GM21381 (cell line): ENCODE data around the gene PLEKHN1.
A peak's percentile ranks its signal among the peaks of the same experiment; 100 is the strongest.
"Not testable (repeated sequence)": the region's sequence is repeated elsewhere in the genome, so short reads cannot be mapped to it uniquely, and the experiment has no call there.

ENCODE experiments used
- ATAC-seq: cut with Tn5 transposase; IDR thresholded peaks from one replicate; pipeline ENCODE4 v1.9.1; 2021; ENCODE audit warnings: mild to moderate bottlenecking, moderate library complexity; ENCODE audit not compliant: unreplicated experiment

The PLEKHN1 gene

DNA sequence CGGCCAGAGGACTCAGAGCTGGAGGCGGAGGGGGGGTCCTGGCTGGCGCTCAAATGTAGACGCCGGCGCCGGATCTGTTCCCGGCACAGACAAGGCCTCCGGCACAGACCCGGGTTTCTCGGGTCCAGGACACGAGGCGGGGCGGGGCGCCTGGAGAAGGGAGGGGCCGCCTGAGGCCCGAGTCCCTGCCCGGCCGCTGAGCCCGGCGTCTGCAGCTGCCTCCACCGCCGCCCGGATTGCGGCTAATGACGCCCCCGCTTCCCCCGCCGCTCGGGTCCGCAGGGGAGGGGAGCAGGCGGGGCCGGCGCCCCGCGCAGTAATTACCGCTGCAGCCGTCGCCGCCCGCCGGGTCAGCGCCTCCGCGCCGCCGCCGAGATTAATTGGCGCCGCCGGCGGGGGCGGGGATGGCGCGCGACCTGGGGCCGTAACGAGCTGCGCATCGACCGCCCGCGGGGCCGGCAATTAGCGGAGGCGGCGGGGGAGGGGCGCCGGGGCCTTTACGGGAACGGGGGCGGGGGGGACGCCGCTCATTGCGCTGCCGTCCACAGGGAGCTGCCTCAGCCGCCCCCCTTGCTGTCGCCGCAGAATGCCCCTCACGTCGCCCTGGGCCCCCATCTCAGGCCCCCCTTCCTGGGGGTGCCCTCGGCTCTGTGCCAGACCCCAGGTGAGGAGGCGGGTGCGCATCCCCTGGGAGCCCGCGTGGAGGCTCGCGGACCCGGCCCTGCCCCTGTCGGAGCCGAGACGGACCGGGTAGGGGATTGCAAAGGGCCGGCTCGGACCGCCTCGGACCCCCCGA is 24.5 kb upstream of the PLEKHN1 start:
- ATAC-seq, result no peak

DNA sequence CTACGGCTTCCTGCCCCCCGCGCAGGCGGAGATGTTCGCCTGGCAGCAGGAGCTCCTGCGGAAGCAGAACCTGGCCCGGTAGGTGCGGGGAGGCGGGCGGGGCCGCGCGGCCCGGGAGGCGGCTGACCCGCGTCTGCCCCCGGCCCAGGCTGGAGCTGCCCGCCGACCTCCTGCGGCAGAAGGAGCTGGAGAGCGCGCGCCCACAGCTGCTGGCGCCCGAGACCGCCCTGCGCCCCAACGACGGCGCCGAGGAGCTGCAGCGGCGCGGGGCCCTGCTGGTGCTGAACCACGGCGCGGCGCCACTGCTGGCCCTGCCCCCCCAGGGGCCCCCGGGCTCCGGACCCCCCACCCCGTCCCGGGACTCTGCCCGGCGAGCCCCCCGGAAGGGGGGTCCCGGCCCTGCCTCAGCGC is 23.9 kb upstream of the PLEKHN1 start:
- no peak for ATAC-seq

DNA sequence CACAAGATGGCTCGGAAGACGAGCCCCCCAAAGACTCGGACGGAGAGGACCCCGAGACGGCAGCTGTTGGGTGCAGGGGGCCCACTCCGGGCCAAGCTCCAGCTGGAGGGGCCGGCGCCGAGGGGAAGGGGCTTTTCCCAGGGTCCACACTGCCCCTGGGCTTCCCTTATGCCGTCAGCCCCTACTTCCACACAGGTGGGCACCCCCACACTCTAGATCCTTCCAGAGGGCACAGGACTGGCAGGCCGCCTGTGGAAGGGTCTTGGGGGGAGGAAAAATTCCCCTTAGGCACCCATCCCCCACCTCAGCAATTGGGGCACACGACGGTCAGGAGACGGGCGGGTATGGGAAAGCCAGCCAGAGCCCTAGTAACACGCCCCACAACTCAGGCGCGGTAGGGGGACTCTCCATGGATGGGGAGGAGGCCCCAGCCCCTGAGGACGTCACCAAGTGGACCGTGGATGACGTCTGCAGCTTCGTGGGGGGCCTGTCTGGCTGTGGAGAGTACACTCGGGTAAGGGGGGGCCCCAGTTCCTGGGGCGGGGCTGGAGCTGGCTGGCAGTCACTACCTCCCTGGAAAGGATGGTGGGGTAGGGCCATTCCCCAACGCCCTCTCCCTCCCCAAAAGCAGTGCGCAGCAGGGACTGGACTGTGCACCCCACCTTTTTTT is 23.3 kb upstream of the PLEKHN1 start:
- no peak for ATAC-seq

DNA sequence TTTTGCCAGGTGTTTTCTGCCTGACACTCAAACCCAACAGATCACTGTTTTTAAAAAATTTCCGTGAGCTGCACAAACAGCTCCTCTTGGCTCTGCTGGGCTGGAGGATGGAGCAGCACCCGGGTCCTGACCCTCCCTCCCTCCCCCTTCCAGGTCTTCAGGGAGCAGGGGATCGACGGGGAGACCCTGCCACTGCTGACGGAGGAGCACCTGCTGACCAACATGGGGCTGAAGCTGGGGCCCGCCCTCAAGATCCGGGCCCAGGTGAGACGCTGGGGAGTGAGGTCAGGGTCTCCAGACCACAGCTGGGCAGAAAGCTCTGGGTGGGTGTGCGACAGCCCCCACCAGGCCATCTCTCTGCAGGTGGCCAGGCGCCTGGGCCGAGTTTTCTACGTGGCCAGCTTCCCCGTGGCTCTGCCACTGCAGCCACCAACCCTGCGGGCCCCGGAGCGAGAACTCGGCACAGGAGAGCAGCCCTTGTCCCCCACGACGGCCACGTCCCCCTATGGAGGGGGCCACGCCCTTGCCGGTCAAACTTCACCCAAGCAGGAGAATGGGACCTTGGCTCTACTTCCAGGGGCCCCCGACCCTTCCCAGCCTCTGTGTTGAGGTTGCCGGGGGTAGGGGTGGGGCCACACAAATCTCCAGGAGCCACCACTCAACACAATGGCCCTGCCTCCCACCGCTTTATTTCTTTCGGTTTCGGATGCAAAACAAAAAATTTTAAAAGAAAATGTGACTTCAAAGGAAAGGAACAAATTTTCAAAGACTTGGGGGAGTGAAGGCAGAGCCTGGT is 22.5 kb upstream of the PLEKHN1 start:
- ATAC-seq, result no peak

DNA sequence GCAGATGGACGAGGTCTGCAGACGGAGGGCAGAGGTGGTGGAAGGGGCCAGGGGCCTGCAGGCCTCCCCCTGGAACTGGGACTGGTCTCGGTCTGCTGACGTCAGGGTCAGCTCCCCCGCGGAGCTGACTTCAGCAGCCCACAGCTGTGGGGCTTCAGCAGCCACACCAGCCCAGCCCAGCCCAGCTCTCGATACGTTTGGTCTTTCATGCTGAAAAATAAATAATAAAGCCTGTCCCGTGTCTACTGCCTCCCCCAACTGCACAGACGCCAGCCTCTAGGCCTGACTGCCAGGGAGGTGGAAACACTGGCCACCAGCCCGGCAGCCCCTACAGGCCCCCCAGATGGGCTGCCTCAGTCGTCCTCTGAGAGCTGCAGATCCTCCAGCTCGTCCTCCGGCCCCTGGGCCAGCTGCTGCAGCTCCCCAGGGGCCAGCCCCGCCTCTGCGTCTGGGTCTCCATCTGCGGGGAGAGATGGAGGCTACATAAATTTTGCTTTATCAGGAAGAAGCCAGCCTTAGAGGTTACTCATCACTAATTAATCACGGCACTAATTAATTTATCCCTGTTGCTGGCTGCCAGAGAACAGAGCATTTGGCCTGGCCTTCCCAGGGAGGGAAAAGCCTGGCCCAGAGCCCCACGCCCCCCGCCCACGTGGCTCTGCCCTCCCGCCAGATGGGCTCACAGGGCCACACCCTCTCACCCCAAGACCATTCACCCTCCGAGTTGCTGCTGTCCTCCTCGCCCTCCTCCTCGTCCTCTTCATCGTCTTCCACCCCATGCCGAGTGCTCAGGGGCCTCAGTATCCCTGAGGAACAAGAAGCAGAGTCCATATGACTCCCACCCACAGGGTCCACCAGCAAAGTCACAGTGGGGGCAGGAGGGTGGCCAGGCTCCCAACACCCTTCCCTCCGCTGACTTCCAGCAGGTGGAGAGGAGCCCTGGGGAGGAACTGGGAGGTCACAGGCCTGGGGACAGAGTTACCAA is 21.6 kb upstream of the PLEKHN1 start:
- ATAC-seq, result no peak

DNA sequence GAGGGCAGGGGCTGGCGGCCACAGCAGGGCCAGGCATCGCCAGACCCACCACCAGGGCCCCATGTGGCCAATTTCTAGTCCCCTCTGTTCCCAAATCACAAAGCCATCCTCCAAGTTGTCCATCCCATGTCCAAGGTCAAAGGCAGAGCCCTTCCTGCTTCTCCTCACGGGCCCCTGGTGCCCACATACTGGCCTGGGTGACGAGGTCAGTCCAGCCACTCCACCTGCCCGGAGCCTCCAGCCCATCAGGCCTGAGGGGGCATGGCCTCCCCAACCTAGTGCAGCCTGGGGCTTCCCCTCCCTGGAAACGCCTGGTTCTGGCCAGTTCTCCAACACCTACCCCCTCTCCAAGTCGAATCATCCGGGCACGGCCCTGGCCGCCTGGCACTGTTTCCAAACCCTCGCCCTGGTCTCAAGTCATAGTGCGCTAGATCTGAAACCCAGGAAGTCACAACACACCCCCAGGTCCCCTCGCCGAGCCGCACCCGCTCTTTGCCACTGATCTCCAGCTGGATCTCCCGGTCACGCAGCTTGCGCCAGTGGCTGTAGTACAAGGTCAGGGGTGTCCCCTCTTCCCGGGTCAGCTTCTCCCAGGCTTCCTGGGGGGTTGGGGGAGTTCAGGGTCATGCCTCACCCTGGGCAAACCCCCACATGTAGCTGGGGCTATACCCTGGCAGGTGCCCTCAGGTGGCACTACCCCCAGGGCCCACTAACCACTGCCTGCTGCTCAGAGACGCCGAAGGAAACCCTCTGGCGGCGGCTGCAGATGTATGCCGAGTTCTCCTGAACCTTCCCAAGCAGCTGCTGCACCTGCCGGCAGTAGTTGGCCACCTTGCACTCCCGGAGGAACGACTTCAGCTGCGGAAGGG is 20.4 kb upstream of the PLEKHN1 start:
- no peak for ATAC-seq

- not testable (repeated sequence) for ATAC-seq
Measured at GRCh38 chr1:946811-947210, 19.5 kb upstream of the PLEKHN1 start.

- no peak for ATAC-seq
Measured at GRCh38 chr1:947958-948357, 18.3 kb upstream of the PLEKHN1 start.

DNA sequence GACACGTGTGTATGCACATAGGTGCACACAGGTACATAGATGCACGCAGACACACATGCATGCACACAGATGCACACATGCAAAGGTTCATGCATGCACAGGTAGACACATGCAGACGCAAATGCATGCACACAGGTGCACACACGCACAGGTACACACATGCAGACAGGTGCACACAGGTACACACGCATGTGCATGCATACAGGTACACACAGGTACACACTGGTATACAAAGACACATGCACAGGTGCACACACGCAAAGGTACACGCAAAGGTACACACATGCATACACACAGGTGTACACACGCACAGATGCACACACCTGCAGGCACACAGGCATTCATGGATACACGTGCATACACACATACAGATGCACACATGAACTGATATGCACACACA is 16.0 kb upstream of the PLEKHN1 start:
- no peak for ATAC-seq

GRCh38 chr1:950881-951280 is 15.4 kb upstream of the PLEKHN1 start:
- ATAC-seq, result no peak

DNA sequence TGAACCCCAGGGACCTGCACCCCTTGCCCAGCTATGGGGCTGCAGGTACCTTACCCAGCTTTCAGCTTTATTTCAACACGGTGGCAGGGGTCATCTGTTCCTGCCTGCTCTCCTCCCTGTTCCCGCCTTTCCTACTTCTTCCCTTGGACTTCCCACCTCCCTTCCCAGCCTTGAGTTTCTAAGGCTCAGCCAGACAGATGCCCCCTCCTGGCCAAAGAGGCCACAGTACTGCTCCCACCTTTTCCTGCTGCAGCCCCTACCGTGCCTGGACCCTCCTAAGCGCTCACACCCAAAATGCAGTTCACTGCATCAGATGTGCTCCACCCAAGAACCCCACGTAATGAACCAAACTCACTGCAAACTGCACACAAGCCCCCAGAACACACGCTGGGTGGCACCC is 14.9 kb upstream of the PLEKHN1 start:
- no peak for ATAC-seq

GRCh38 chr1:952201-952600 is 14.1 kb upstream of the PLEKHN1 start:
- no peak for ATAC-seq

GRCh38 chr1:952603-953002 is 13.7 kb upstream of the PLEKHN1 start:
- no peak for ATAC-seq

- ATAC-seq, result no peak
Measured at GRCh38 chr1:953524-954320, 12.6 kb upstream of the PLEKHN1 start.

GRCh38 chr1:954927-955326 is 11.4 kb upstream of the PLEKHN1 start:
- no peak for ATAC-seq

GRCh38 chr1:955474-955873 is 10.8 kb upstream of the PLEKHN1 start:
- ATAC-seq, result no peak

DNA sequence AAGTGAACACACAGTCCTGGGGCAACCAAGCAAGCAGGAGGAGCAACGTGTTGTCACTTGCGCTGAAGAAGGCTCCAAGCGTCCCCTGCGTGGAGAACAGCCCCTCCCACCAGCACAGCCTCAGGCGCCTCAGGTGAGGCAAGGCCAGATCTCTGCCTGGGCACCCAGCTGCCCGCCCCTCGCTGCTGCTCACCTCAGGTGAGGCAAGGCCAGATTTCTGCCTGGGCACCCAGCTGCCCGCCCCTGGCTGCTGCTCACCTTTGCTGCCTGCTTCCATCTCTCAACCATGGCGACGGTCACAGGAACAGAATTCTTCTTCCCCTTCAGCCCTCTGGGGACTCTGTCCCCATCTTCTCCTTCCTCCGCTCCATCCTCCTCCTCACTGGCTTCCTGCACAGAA is 9.6 kb upstream of the PLEKHN1 start:
- ATAC-seq, result no peak

DNA sequence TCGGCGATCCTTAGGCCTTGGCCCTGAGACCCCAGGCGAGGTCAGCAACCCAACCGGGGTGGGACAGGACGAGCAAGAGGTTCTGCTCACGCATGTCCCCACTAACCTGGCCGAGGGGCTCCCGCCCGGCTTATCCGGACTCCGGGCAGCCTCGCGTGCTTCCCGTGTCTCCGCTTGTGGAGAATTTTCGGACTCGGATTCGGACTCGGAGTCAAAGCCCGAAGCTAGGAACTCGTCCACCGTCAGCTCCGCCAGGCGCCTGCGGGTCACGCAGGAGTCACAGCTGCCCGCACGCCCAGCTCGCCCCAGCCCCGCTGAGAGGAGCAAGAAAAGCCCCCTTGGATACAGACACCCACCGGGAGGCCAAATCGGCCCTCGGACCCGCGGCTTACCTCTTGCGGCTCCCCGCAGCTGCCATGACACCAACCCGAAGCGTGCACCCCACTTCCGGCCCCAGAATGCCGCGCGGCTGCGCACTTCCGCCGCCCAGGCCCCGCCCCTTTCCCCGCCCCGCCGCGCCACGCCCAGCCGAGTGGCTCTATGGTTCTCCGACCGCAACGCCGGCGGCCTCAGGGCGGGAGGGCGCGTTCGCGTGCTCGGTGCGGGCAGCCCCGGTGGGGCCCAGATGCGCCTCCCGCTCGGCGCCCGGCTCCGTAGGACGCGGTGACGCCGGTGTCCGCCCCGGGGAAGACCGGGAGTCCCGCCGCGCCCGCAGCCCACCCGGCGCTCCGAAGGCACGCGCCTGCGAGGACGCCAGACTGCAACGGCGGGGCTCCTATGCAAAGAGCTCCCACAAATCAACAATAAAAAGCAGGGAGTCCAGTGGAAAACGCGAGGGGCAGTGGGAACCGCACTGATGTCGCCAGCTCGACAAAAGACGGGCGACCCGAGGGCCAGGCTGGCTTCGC is 7.2 kb upstream of the PLEKHN1 start, which contains the start of gene NOC2L:
Gene NOC2L (minus strand): TSS at position 434 of the 908 bp plus-strand sequence. CDS start 16 bp downstream, at position 418.
- peak; percentile 60 for ATAC-seq
